IPS-18a (cell line): ENCODE data around the gene ZBTB11.
"Not testable (repeated sequence)": the region's sequence is repeated elsewhere in the genome, so short reads cannot be mapped to it uniquely, and the experiment has no call there.

Experiments used
- H3K27ac ChIP-seq: one replicate; pipeline ENCODE4 v1.5.1; 2013; ENCODE audit warnings: low read length
- H3K27me3 ChIP-seq: one replicate; pipeline ENCODE4 v1.6.1; 2013; ENCODE audit warnings: mild to moderate bottlenecking, low read length; ENCODE audit not compliant: control insufficient read depth, insufficient read depth
- H3K36me3 ChIP-seq: one replicate; pipeline ENCODE4 v1.6.1; 2013; ENCODE audit warnings: low read depth, low read length; ENCODE audit not compliant: control insufficient read depth
- H3K4me1 ChIP-seq: one replicate; pipeline ENCODE4 v1.6.1; 2013; ENCODE audit warnings: low read depth, low read length; ENCODE audit not compliant: control insufficient read depth
- H3K4me3 ChIP-seq: one replicate; pipeline ENCODE4 v1.5.1; 2013; ENCODE audit warnings: low read length
- H3K9ac ChIP-seq: one replicate; pipeline ENCODE4 v1.6.1; 2013; ENCODE audit warnings: mild to moderate bottlenecking, low read length, moderate library complexity
- H3K9me3 ChIP-seq: one replicate; pipeline ENCODE4 v1.6.1; 2013; ENCODE audit warnings: low read depth, low read length; ENCODE audit not compliant: control insufficient read depth

The ZBTB11 gene

DNA sequence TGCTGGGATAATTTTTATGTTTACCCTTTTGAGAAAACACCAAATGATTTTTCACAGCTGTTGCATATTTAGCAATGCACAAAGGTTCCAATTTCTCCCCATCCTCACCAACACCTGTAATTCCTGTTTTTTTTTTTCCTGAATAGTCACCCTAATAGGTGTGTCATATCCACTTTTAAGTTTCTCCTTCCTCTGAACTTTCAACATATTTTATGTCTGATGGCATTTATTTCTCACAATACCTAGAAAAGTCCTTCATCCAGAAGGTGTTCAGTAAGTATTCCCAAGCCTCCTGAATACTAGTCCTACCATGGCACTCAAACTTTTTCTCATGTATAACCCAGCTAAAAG lies 8.1 kb upstream of the ZBTB11 start:
- Histone ChIP-seq H3K27ac (no peak overlapping the region), H3K36me3 (peaks cover 57% of the 10 kb centered on the region), H3K9ac (peak overlapping the region; percentile 96), H3K9me3 (no peaks in the 10 kb centered on the region), H3K4me3 (peak overlapping the region; percentile 93), H3K4me1 (peaks cover 5% of the 10 kb centered on the region), H3K27me3 (no peaks in the 10 kb centered on the region)

DNA sequence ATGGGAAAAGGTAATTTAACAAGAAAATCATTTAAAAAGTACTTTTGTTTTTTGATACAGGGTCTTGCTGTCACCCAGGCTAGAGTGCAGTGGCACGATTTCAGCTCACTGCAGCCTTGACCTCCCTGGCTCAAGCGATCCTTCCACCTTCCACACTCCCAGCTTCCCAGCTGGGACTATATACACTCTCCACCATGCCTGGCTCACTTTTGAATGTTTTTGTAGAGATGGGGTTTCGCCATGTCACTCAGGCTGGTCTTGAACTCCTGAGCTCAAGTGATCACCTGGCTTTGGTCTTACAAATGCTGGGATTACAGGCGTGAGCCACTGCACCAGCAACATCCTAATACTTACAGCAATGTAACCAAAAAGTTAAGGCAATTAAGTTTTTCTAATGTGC lies 3.5 kb upstream of the ZBTB11 start:
- Histone ChIP-seq H3K4me3 (no peak overlapping the region), H3K36me3 (peaks cover 55% of the 10 kb centered on the region), H3K4me1 (peaks cover 5% of the 10 kb centered on the region), H3K9me3 (no peaks in the 10 kb centered on the region), H3K27me3 (no peaks in the 10 kb centered on the region), H3K27ac (no peak overlapping the region), H3K9ac (no peak overlapping the region)

DNA sequence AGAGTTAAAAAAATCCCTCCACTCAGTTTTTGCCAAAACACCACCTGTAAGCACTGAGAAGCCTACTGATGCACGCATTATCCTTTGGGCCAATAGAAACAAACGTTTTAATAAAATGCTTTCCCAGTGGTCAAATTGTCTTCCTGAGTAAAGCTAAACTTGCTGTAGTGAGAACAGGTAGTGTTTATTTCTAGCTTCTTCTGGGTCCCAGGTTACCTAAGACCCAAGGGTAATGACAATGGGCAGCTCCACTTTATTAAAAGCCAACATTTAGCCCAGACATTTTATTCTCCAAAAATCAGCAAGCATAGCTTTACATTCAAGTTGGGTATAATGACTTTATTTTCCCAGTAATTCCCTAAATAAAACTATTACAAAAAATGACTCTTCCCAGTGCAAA lies 1.9 kb upstream of the ZBTB11 start:
- H3K4me3 ChIP-seq, H3K4me1 ChIP-seq, H3K9ac ChIP-seq, H3K9me3 ChIP-seq, H3K27ac ChIP-seq, H3K27me3 ChIP-seq: not testable (repeated sequence)
- H3K36me3 ChIP-seq, result peaks cover 40% of the 10 kb centered on the region

DNA sequence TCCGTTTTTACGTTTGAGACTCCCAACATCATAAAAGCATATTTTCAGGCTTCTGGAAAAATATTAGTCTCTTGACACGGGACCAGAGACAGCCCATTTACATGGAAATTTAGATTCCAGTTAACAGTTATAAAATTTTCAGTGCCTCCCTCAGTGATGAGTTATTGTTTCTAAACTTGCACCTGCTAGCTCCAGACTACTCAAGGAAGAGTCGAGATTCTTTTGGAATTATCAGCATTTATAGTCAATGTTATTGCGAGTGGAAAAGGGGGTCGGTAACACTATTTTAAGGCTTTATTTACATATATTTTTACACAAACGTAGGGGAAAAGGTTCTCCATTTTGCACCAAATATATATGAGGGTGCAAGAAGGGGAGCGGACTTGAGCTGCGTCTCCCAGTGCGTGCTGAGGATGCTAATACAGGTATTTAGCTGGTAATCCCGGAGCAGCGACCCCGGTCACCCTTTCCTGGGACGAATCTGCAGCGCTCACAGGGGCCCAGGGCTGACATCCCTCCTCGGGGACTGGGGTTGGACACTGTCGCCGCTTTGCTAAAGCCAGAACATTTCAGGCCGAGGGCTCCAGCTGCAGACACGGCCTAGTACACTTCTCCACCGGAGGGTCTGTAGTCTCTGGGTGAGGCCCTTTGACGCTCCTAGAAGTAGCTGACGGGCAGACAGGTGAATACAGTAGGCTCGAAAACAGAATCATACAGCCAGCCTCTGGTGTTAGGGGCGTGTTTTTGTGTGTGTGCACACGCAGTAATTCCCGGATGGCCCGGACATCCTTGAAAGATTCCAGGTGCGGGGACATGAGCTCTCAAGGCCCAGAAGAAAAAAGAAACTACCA lies 729 bp upstream of the ZBTB11 start:
- Histone ChIP-seq H3K27ac (no peak overlapping the region), H3K27me3 (no peaks in the 10 kb centered on the region), H3K9ac (peak overlapping the region; percentile 58)

DNA sequence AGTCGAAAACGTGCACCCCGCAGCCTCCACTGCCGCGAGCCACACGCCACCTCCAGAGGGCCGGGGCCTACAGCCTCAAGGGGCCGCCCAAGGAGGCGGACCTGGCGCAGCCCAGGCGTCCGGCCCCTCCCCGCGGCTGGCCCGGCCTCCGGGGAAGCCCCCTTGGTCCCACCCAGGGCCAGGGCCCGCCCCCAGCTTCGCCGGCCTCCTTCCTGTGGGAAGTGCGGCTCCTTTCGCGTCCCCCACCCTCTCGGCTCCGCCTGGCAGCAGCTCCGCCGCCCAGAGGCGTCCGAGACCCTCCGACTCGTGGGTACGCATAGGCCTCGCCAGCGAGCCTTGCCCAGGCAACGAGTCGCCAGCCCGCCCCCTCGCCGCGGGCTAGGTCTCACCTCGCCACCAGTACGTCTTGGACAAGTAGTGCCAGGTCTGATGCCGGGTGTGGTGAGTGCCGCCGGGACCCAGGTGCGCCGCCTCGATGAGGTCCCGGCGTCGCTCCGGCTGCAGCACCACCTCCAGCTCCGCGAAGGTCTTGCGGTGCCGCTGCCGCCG lies 642 bp downstream of the ZBTB11 start:
- Histone ChIP-seq H3K4me3 (peak overlapping the region; percentile 92), H3K4me1 (no peaks in the 10 kb centered on the region), H3K9me3 (no peaks in the 10 kb centered on the region), H3K27me3 (no peaks in the 10 kb centered on the region), H3K9ac (peak overlapping the region; percentile 89), H3K27ac (peak overlapping the region; percentile 15), H3K36me3 (peaks cover 21% of the 10 kb centered on the region)

More for the DNA sequence above, 729 bp upstream of the ZBTB11 start:
- Histone ChIP-seq H3K9me3 (no peaks in the 10 kb centered on the region), H3K36me3 (peaks cover 28% of the 10 kb centered on the region), H3K4me1 (no peaks in the 10 kb centered on the region), H3K4me3 (peak overlapping the region; percentile 92)

DNA sequence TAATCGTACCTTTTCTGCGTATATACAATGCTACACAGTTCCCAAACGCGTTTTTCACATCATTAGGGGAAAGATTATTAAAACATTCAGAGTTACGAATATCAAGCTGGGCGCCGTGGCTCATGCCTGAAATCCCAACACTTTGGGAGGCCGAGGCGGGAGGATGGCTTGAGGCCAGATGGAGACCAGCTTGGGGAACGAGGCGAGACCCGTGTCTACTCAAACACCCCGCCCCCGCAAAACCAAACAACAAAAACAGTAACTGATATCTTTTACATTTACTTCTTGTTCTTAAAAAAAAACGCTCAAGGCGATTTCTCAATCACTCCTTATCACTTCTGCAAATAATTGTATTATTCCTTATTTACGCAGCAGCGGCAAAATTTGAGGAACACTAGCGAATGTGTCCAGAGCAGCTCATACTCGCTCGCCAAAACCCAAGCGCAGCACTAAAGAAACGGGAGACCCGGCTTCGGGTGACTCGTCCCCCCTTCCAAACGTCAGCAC lies 1.2 kb downstream of the ZBTB11 start:
- Histone ChIP-seq H3K27me3 (no peaks in the 10 kb centered on the region), H3K9me3 (no peaks in the 10 kb centered on the region), H3K27ac (no peak overlapping the region), H3K36me3 (peaks cover 21% of the 10 kb centered on the region), H3K4me3 (peak overlapping the region; percentile 92), H3K4me1 (no peaks in the 10 kb centered on the region), H3K9ac (peak overlapping the region; percentile 89)

DNA sequence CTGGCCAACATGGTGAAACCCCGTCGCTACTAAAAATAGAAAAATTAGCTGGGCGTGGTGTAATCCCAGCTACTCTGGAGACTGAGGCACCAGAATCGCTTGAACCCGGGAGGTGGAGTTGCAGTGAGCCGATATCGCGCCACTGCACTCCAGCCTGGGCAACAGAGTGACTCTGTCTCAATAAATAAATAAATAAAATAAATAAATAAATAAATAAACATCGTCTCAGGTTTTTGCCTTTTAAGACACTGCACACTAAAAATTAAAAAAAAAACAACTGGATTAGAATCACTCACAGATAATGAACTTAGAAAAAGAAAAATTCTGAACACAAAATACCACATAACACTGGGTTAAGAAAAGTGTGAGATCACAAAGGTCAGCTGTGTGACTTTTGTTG lies 2.4 kb downstream of the ZBTB11 start:
- Histone ChIP-seq H3K9me3 (no peaks in the 10 kb centered on the region), H3K4me1 (no peaks in the 10 kb centered on the region), H3K27me3 (no peaks in the 10 kb centered on the region), H3K9ac (no peak overlapping the region), H3K36me3 (peaks cover 15% of the 10 kb centered on the region), H3K4me3 (no peak overlapping the region), H3K27ac (no peak overlapping the region)

DNA sequence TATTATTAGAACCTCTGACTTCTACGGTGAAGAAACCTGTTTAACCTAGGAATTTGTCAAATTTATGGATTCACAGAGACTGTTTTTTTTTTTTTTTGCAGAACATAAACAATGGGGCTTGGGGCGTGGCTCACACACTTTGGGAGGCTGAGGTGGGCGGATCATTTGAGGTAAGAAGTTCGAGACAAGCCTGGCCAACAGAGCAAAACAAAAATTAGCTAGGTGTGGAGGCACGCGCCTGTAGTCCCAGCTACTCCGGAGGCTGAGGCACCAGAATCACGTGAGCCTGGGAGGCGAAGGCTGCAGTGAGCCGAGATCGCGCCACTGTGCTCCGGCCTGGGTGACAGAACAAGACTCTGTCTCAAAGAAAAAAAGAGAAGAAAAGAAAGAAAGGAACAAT lies 3.0 kb downstream of the ZBTB11 start:
- Histone ChIP-seq H3K9me3 (no peaks in the 10 kb centered on the region), H3K9ac (no peak overlapping the region), H3K4me1 (no peaks in the 10 kb centered on the region), H3K36me3 (peaks cover 21% of the 10 kb centered on the region), H3K27me3 (no peaks in the 10 kb centered on the region), H3K4me3 (no peak overlapping the region), H3K27ac (no peak overlapping the region)

DNA sequence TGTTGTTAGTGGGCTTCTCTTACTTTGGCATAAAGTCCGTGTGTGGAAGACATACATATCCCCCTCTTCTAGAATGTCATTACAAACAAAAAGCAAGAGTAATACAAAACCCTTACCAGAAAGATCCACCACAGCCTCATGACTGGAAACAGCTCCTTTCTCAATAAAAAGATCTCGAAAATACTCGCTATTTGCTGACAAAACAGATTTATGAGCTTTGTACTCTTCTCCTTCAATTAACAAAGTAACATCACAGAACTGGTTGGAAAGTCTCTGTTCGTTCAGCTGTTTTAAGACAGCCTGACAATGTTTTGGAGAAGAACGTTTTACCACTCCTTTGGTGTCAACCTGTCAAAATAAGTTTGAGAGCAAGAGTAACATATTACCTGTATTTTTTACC lies 5.9 kb downstream of the ZBTB11 start:
- Histone ChIP-seq H3K36me3 (peaks cover 22% of the 10 kb centered on the region), H3K4me3 (no peak overlapping the region), H3K9ac (no peak overlapping the region), H3K9me3 (no peaks in the 10 kb centered on the region), H3K27ac (no peak overlapping the region), H3K4me1 (no peaks in the 10 kb centered on the region), H3K27me3 (no peaks in the 10 kb centered on the region)

DNA sequence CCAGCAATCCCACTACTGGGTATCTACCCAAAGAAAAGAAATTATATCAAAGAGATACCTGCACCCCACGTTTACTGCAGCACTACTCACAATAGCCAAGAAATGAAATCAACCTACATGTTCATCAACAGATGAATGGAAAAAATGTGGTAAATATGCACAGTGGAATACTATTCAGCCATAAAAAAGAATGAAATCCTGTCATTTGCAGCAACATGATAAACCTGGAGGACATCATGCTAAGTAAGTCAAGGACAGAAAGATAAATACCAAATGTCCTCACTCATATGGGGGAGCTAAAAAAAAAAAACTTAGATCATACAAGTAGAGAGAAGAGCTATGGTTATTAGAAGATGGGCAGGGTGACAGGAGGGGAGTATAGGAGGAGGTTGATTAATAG lies 9.1 kb downstream of the ZBTB11 start:
- Histone ChIP-seq H3K27ac (no peak overlapping the region), H3K4me3 (no peak overlapping the region), H3K9ac (no peak overlapping the region), H3K4me1 (no peaks in the 10 kb centered on the region), H3K27me3 (no peaks in the 10 kb centered on the region), H3K36me3 (peaks cover 48% of the 10 kb centered on the region), H3K9me3 (no peaks in the 10 kb centered on the region)

DNA sequence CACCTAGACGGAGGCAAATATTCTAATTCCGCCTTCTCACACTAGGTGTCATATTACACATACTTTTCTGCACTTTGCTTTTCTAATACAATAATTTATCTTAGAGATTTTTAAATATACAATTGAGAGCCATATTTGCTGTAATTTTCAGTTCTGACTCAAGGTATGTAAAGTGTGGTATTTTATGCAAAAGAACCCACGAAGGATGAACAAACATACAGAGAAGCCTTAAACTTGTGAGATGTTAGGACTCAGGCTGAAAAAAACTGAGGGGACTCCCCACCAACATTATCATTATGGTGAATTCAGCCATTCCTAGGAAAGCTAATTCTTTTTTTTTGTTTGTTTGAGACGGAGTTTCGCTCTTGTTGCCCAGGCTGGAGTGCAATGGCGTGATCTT lies 9.6 kb downstream of the ZBTB11 start:
- no peak overlapping the region for H3K4me3 ChIP-seq
- H3K27me3 ChIP-seq, result no peaks in the 10 kb centered on the region
- H3K9me3 ChIP-seq, result no peaks in the 10 kb centered on the region
- H3K4me1 ChIP-seq, result no peaks in the 10 kb centered on the region
- H3K27ac ChIP-seq, result no peak overlapping the region
- H3K36me3 ChIP-seq, result peaks cover 48% of the 10 kb centered on the region
- H3K9ac ChIP-seq, result no peak overlapping the region

DNA sequence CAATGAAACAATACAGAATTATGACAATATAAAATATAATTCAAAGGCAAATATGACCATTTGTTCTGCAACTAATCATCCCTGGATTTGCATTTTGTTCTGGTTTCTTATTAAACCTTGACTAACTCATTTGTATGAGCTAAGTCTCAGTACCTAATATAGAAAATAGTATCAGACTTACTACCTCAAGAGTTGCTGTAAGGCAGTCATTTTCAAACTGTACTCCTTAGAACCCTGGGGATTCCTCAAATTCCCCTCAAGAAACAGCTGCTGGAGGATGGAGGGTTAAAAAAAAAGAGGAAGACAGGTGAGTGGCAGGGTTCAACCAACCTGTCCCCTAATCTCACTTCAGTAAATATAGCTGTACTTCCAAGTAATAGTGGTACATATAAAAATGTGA lies 11.1 kb downstream of the ZBTB11 start:
- Histone ChIP-seq H3K27me3 (no peaks in the 10 kb centered on the region), H3K9me3 (no peaks in the 10 kb centered on the region), H3K9ac (no peak overlapping the region), H3K36me3 (peaks cover 44% of the 10 kb centered on the region), H3K4me1 (no peaks in the 10 kb centered on the region), H3K27ac (no peak overlapping the region), H3K4me3 (no peak overlapping the region)
